Suppressor macrophage treated with lipopolysaccharide for 4 hours (primary cell): ENCODE data around the gene KATNB1.
"Not testable (repeated sequence)": the region's sequence is repeated elsewhere in the genome, so short reads cannot be mapped to it uniquely, and the experiment has no call there.

ENCODE experiments used
- DNase-seq: peaks from one replicate; pipeline ENCODE4 v3.0.0-alpha.2; 2020

KATNB1 gene

GRCh38 chr16:57779836-57780235, 44.3 kb downstream of the KATNB1 start:
- DNase-seq = not testable (repeated sequence)

GRCh38 chr16:57781349-57781740, 45.8 kb downstream of the KATNB1 start:
- no peak for DNase-seq

- DNase-seq = peak; percentile 57
Observed at GRCh38 chr16:57781741-57782606, 46.4 kb downstream of the KATNB1 start.

GRCh38 chr16:57782607-57783055, 47.1 kb downstream of the KATNB1 start:
- DNase-seq = not testable (repeated sequence)

GRCh38 chr16:57783116-57783515, 47.5 kb downstream of the KATNB1 start:
- DNase-seq = no peak

GRCh38 chr16:57783883-57784282, 48.3 kb downstream of the KATNB1 start:
- DNase-seq = no peak

GRCh38 chr16:57784334-57784733, 48.8 kb downstream of the KATNB1 start:
- DNase-seq = no peak

GRCh38 chr16:57785385-57785784, 49.8 kb downstream of the KATNB1 start:
- DNase-seq = no peak

GRCh38 chr16:57785924-57786323, 50.4 kb downstream of the KATNB1 start:
- no peak for DNase-seq

- DNase-seq = no peak
Observed at GRCh38 chr16:57786632-57787518, 51.3 kb downstream of the KATNB1 start.

GRCh38 chr16:57787519-57787905, 51.9 kb downstream of the KATNB1 start:
- no peak for DNase-seq

GRCh38 chr16:57788252-57788841, 52.8 kb downstream of the KATNB1 start:
- DNase-seq = no peak

- no peak for DNase-seq
Observed at GRCh38 chr16:57788951-57789350, 53.4 kb downstream of the KATNB1 start.

GRCh38 chr16:57791195-57791892, 55.8 kb downstream of the KATNB1 start:
- DNase-seq = no peak

GRCh38 chr16:57791893-57792461, 56.4 kb downstream of the KATNB1 start:
- no peak for DNase-seq

- DNase-seq = no peak
Observed at GRCh38 chr16:57794849-57795430, 59.4 kb downstream of the KATNB1 start.

GRCh38 chr16:57795431-57795878, 59.9 kb downstream of the KATNB1 start:
- peak; percentile 53 for DNase-seq

- DNase-seq = not testable (repeated sequence)
Observed at GRCh38 chr16:57796014-57796413, 60.4 kb downstream of the KATNB1 start.

- DNase-seq = no peak
Observed at GRCh38 chr16:57797216-57797525, 61.6 kb downstream of the KATNB1 start.

- no peak for DNase-seq
Observed at GRCh38 chr16:57797526-57798266, 62.1 kb downstream of the KATNB1 start.

- DNase-seq = no peak
Observed at GRCh38 chr16:57798267-57798810, 62.8 kb downstream of the KATNB1 start.
